GM23338 (cell line): ENCODE measurements around the gene SLC16A5. TPM values are rescaled to one million over a fixed set of nuclear protein-coding genes. Genes with fewer than 3 reads are reported as not detected.
"Not testable (repeated sequence)": the region's sequence is repeated elsewhere in the genome, so short reads cannot be mapped to it uniquely, and the experiment has no call there.

Experiments
- ATAC-seq: fragments of 200-7000 bp; cut with Tn5 transposase; 3 replicates; pipeline ENCODE4 v1.9.1; 2020
- DNase-seq: peaks from one replicate; pipeline ENCODE4 v3.0.0-alpha.2; 2015; ENCODE audit warnings: low spot score
- H2AFZ ChIP-seq: fragments of 200-600 bp; sonication (generic); 2 replicates; pipeline ENCODE4 v1.8.0; 2016; ENCODE audit warnings: antibody characterized with exemption, mild to moderate bottlenecking, moderate library complexity
- H3F3A ChIP-seq: fragments of 200-600 bp; sonication (generic); replicated peaks from 2 replicates; pipeline ENCODE4 v1.8.0; 2017; ENCODE audit warnings: antibody characterized with exemption, mixed run types, low read depth
- H3K27ac ChIP-seq: fragments of 200-600 bp; sonication (generic); 2 replicates; pipeline ENCODE4 v1.6.1; 2016; ENCODE audit warnings: low read depth
- H3K27me3 ChIP-seq: fragments of 200-600 bp; sonication (generic); 2 replicates; pipeline ENCODE4 v1.8.0; 2016; ENCODE audit warnings: mild to moderate bottlenecking, mixed run types, moderate library complexity; ENCODE audit not compliant: insufficient read depth
- H3K36me3 ChIP-seq: fragments of 200-600 bp; sonication (generic); 2 replicates; pipeline ENCODE4 v1.8.0; 2016; ENCODE audit warnings: mild to moderate bottlenecking; ENCODE audit not compliant: insufficient read depth
- H3K4me1 ChIP-seq: fragments of 200-600 bp; sonication (generic); 2 replicates; pipeline ENCODE4 v1.8.0; 2016; ENCODE audit warnings: mild to moderate bottlenecking, moderate library complexity; ENCODE audit not compliant: insufficient read depth
- H3K4me2 ChIP-seq: fragments of 200-600 bp; sonication (generic); 2 replicates; pipeline ENCODE4 v1.7.1; 2017; ENCODE audit warnings: mixed run types
- H3K4me3 ChIP-seq: fragments of 200-600 bp; sonication (generic); 2 replicates; pipeline ENCODE4 v1.6.1; 2016; ENCODE audit warnings: mixed run types
- H3K79me2 ChIP-seq: fragments of 200-600 bp; sonication (generic); replicated peaks from 2 replicates; pipeline ENCODE4 v1.8.0; 2017; ENCODE audit warnings: mild to moderate bottlenecking; ENCODE audit not compliant: insufficient read depth
- H3K9me2 ChIP-seq: fragments of 200-600 bp; sonication (generic); 2 replicates; pipeline ENCODE4 v1.8.0; 2017; ENCODE audit not compliant: insufficient read depth
- H4K20me1 ChIP-seq: fragments of 200-600 bp; sonication (generic); replicated peaks from 2 replicates; pipeline ENCODE4 v1.8.0; 2017; ENCODE audit warnings: mild to moderate bottlenecking; ENCODE audit not compliant: insufficient read depth
- H3K27ac Mint-ChIP-seq: 2 replicates; pipeline ENCODE4 v1.8.0; 2020; ENCODE audit warnings: inconsistent platforms, mild to moderate bottlenecking, moderate library complexity, mixed read lengths
- H3K27me3 Mint-ChIP-seq: 3 replicates; pipeline ENCODE4 v1.8.0; 2022; ENCODE audit warnings: low read depth, mild to moderate bottlenecking, moderate library complexity, mixed read lengths, inconsistent platforms; ENCODE audit not compliant: insufficient read depth, poor library complexity
- H3K36me3 Mint-ChIP-seq: 3 replicates; pipeline ENCODE4 v1.8.0; 2021; ENCODE audit warnings: low read depth, mild to moderate bottlenecking, inconsistent platforms, moderate library complexity, mixed read lengths
- H3K4me1 Mint-ChIP-seq: 3 replicates; pipeline ENCODE4 v1.8.0; 2020; ENCODE audit warnings: mild to moderate bottlenecking, inconsistent platforms, mixed read lengths
- H3K4me3 Mint-ChIP-seq: 3 replicates; pipeline ENCODE4 v1.8.0; 2021; ENCODE audit warnings: moderate library complexity, mild to moderate bottlenecking, inconsistent platforms, mixed read lengths
- H3K9me3 Mint-ChIP-seq: 3 replicates; pipeline ENCODE4 v1.8.0; 2020; ENCODE audit warnings: moderate library complexity, mild to moderate bottlenecking, inconsistent platforms, mixed read lengths
- ETS1 ChIP-seq: IDR thresholded peaks from 2 replicates; pipeline ENCODE4 v1.6.1; 2016; ENCODE audit warnings: antibody characterized with exemption
- POLR2AphosphoS5 ChIP-seq: IDR thresholded peaks from 2 replicates; pipeline ENCODE4 v1.6.1; 2016; ENCODE audit warnings: antibody characterized with exemption, low read depth
- STAT1 ChIP-seq: IDR thresholded peaks from one replicate; pipeline ENCODE4 v1.6.1; 2016; ENCODE audit warnings: antibody characterized with exemption; ENCODE audit not compliant: unreplicated experiment
- polyA plus RNA-seq: library from polyadenylated mRNA; unstranded; fragments of >200 nt; fragmentation: Nextera tagmentation; extraction: Ambion mirVana; gene quantifications from 2 replicates; pipeline ENCODE4 v1.2.1, GENCODE V29; 2016
- total RNA-seq: library from RNA; depleted of rRNA; stranded (reverse); fragments of >200 nt; shearing (Covaris generic); gene quantifications from 2 replicates; pipeline ENCODE4 v1.2.3, GENCODE V29; 2014
- TF ChIP-seq, protein P1 (sequence below): IDR thresholded peaks from one replicate; pipeline ENCODE4 v1.6.1; 2018; ENCODE audit warnings: antibody characterized with exemption; ENCODE audit not compliant: unreplicated experiment

The SLC16A5 gene
- total and polyA plus RNA-seq, 2 experiments from 2014 or later = 7.3 to 40.0 TPM

GRCh38 chr17:75133607-75134347 is 46.0 kb downstream of the SLC16A5 start:
- peaks cover 30% of the 10 kb centered on the region for H3K27me3 Mint-ChIP-seq
- not testable (repeated sequence) for H3K79me2 ChIP-seq, H3K4me3 Mint-ChIP-seq, H2AFZ ChIP-seq, H3K9me3 Mint-ChIP-seq, H3K27me3 ChIP-seq, H3K4me3 ChIP-seq, DNase-seq, H3K4me2 ChIP-seq, H3K9me2 ChIP-seq, H3K4me1 Mint-ChIP-seq, ATAC-seq
- H3K4me1 ChIP-seq = peaks cover 14% of the 10 kb centered on the region
- TF ChIP-seq POLR2AphosphoS5 = 0 out of 2 replicates have a peak, but pooled peaks have one; percentile 17
- peaks cover 31% of the 10 kb centered on the region for H4K20me1 ChIP-seq
- peak overlapping the region; percentile 82 for H3K27ac Mint-ChIP-seq
- peak overlapping the region; percentile 92 for H3K27ac ChIP-seq
- peaks cover 19% of the 10 kb centered on the region for H3K36me3 ChIP-seq
- H3K36me3 Mint-ChIP-seq = peaks cover 57% of the 10 kb centered on the region
- H3F3A ChIP-seq = peaks cover 77% of the 10 kb centered on the region

DNA sequence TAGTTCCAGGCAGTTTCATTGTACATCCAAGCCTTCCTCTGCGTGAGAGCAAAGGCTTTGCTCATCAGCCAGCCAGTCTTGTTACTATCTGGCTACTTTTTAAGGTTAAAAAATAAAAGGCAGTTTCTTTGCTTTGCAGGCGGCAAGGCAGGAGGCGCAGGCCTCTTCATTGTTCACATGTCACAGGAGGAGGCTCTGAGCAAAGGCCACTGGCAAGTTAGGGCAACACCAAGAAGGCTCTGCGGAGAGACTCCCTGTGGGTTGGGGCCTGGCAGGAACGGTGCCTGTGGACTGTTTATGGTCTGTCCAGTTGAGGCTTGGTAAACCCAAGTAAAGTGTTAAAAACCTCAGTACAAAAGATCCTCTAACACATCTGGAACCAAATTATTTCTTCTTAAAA is 47.7 kb downstream of the SLC16A5 start:
- Histone ChIP-seq H3K79me2 (peaks cover 12% of the 10 kb centered on the region; the same call in 1 of the 2 replicates), H3F3A (peaks cover 79% of the 10 kb centered on the region), H3K4me3 (no peak overlapping the region), H2AFZ (no peak overlapping the region), H3K4me2 (no peak overlapping the region), H3K36me3 (peaks cover 35% of the 10 kb centered on the region), H4K20me1 (peaks cover 39% of the 10 kb centered on the region), H3K27me3 (0 out of 2 replicates have a peak, but pooled peaks cover 3% of the 10 kb centered on the region), H3K27ac (peak overlapping the region; percentile 92), H3K9me2 (no peaks in the 10 kb centered on the region), H3K4me1 (peaks cover 9% of the 10 kb centered on the region; the same call in 1 of the 2 replicates)
- ATAC-seq (no peak), DNase-seq (no peak)
- Mint-ChIP-seq H3K4me3 (no peak overlapping the region; the same call in 2 of the 3 replicates), H3K27ac (peak overlapping the region; percentile 28; the same call in 1 of the 2 replicates), H3K9me3 (no peaks in the 10 kb centered on the region), H3K4me1 (peaks cover 5% of the 10 kb centered on the region), H3K27me3 (peaks cover 29% of the 10 kb centered on the region), H3K36me3 (peaks cover 60% of the 10 kb centered on the region)
- TF ChIP-seq STAT1 (no peak), ETS1 (no peak)
- TF ChIP-seq, protein P1, sequence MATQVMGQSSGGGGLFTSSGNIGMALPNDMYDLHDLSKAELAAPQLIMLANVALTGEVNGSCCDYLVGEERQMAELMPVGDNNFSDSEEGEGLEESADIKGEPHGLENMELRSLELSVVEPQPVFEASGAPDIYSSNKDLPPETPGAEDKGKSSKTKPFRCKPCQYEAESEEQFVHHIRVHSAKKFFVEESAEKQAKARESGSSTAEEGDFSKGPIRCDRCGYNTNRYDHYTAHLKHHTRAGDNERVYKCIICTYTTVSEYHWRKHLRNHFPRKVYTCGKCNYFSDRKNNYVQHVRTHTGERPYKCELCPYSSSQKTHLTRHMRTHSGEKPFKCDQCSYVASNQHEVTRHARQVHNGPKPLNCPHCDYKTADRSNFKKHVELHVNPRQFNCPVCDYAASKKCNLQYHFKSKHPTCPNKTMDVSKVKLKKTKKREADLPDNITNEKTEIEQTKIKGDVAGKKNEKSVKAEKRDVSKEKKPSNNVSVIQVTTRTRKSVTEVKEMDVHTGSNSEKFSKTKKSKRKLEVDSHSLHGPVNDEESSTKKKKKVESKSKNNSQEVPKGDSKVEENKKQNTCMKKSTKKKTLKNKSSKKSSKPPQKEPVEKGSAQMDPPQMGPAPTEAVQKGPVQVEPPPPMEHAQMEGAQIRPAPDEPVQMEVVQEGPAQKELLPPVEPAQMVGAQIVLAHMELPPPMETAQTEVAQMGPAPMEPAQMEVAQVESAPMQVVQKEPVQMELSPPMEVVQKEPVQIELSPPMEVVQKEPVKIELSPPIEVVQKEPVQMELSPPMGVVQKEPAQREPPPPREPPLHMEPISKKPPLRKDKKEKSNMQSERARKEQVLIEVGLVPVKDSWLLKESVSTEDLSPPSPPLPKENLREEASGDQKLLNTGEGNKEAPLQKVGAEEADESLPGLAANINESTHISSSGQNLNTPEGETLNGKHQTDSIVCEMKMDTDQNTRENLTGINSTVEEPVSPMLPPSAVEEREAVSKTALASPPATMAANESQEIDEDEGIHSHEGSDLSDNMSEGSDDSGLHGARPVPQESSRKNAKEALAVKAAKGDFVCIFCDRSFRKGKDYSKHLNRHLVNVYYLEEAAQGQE = no peak
